ENCODE measurements around the gene CD47. TPM values are rescaled to one million over a fixed set of nuclear protein-coding genes. Genes with fewer than 3 reads are reported as not detected.

CD47 gene
- total RNA-seq, 1 experiment from 2014 or later = 89.7 TPM

GRCh38 chr3:108035751-108036150 is 55.1 kb downstream of the CD47 start:
- ChIA-PET CTCF (no interaction called here), POLR2A (no interaction called here)
- Histone ChIP-seq H3K9me3 (ENCODE audit: control insufficient read depth, insufficient read depth, low read depth, low read length) (no peaks in the 10 kb centered on the region), H3K27me3 (ENCODE audit: control insufficient read depth, insufficient read depth, low read length) (no peaks in the 10 kb centered on the region), H3K4me3 (ENCODE audit: low read depth in 2 of 2, low read length in 2 of 2) (no peak overlapping the region), H3K27ac (ENCODE audit: low read length) (no peak overlapping the region), H3K36me3 (ENCODE audit: control insufficient read depth, insufficient read depth, low read length) (no peaks in the 10 kb centered on the region), H3K4me1 (ENCODE audit: control insufficient read depth, insufficient read depth, low read length) (no peaks in the 10 kb centered on the region)
- ATAC-seq (no peak), DNase-seq (ENCODE audit: low read depth, low spot score) (no peak)
- TF ChIP-seq TCF7L2 (IDR thresholded peaks at IDR 0.05; ENCODE audit: low read depth, low read length) (no peak), REST (IDR thresholded peaks at IDR 0.05; ENCODE audit: insufficient read depth in 1 of 2, low read depth in 2 of 2, low read length in 1 of 2) (no peak), POLR2AphosphoS5 (IDR thresholded peaks at IDR 0.05; ENCODE audit: low read depth, low read length) (no peak), SIN3A (IDR thresholded peaks at IDR 0.05; ENCODE audit: borderline replicate concordance, insufficient read depth, low read depth, low read length) (no peak), CTCF (IDR thresholded peaks at IDR 0.05) (no peak)
- intact Hi-C loops (cut with micrococcal nuclease; ENCODE audit: unreplicated experiment) (no loop called here), in situ Hi-C loops (cut with HindIII; ENCODE audit: low pct_unique_long_range_greater_than_20kb, low sequenced_read_pairs) (no loop called here)
- BruUV-seq (replicated peaks) = no TSS peak

GRCh38 chr3:108031895-108032294 is 58.9 kb downstream of the CD47 start:
- Histone ChIP-seq H3K27ac (ENCODE audit: low read length) (no peak overlapping the region), H3K4me3 (ENCODE audit: low read depth in 2 of 2, low read length in 2 of 2) (no peak overlapping the region), H3K9me3 (ENCODE audit: control insufficient read depth, insufficient read depth, low read depth, low read length) (no peaks in the 10 kb centered on the region; the same call in 1 of the 2 replicates), H3K27me3 (ENCODE audit: control insufficient read depth, insufficient read depth, low read length) (no peaks in the 10 kb centered on the region), H3K36me3 (ENCODE audit: control insufficient read depth, insufficient read depth, low read length) (no peaks in the 10 kb centered on the region), H3K4me1 (ENCODE audit: control insufficient read depth, insufficient read depth, low read length) (no peaks in the 10 kb centered on the region)
- BruUV-seq (replicated peaks) = no TSS peak
- intact Hi-C loops (cut with micrococcal nuclease; ENCODE audit: unreplicated experiment) (no loop called here), in situ Hi-C loops (cut with HindIII; ENCODE audit: low pct_unique_long_range_greater_than_20kb, low sequenced_read_pairs) (no loop called here)
- POLR2A ChIA-PET = no interaction called here
- peak; percentile 8 for DNase-seq (ENCODE audit: low read depth, low spot score)
- ATAC-seq = no peak; the same call in 1 of the 2 replicates
- CTCF ChIA-PET = no interaction called here
- TF ChIP-seq REST (IDR thresholded peaks at IDR 0.05; ENCODE audit: insufficient read depth in 1 of 2, low read depth in 2 of 2, low read length in 1 of 2) (no peak), POLR2AphosphoS5 (IDR thresholded peaks at IDR 0.05; ENCODE audit: low read depth, low read length) (no peak), CTCF (IDR thresholded peaks at IDR 0.05) (no peak)

All from Panc1 (cell line).